Endothelial cell of umbilical vein (primary cell): ENCODE data around the gene MAST4. TPM values are rescaled to one million over a fixed set of nuclear protein-coding genes. Genes with fewer than 3 reads are reported as not detected.

ENCODE experiments used
- BruUV-seq: library from RNA; stranded (reverse); fragments of 400-500 nt; replicated peaks from 2 replicates; lab custom pipeline; 2021; lab: Mats Ljungman, UMichigan
- CTCF ChIA-PET: fragments of 300-600, 350-600 bp; sonication (Branson Sonifier 250); formaldehyde crosslinking; loops from one replicate; lab custom pipeline; 2021; ENCODE audit warnings: antibody characterized with exemption, inconsistent platforms; lab: Charles Lee
- POLR2A ChIA-PET: fragments of 300-600, 350-600 bp; sonication (Branson Sonifier 250); formaldehyde crosslinking; loops from one replicate; lab custom pipeline; 2021; ENCODE audit warnings: antibody characterized with exemption, inconsistent platforms; lab: Charles Lee
- DNase-seq: peaks from one replicate; pipeline ENCODE4 v3.0.0-alpha.2; 2011; ENCODE audit warnings: low read depth, low spot score
- FAIRE-seq: peaks from 2 replicates; lab custom pipeline; 2011; peaks lifted over from hg19 to GRCh38; lab: Jason Lieb, UNC
- H2AFZ ChIP-seq: 2 replicates; pipeline ENCODE4 v1.6.0; 2012; ENCODE audit warnings: low read depth, low read length, control low read depth, inconsistent platforms
- H3K27ac ChIP-seq: 2 replicates; pipeline ENCODE4 v1.5.1; 2011; ENCODE audit warnings: low read depth, mild to moderate bottlenecking, control low read depth, low read length, moderate library complexity; ENCODE audit not compliant: insufficient read depth
- H3K27me3 ChIP-seq, 2 experiments: 2 replicates each; pipeline versions ENCODE4 v1.6.0 to v1.6.1; 2011; ENCODE audit warnings: low read length in 2 of 2, mixed read lengths in 1 of 2; ENCODE audit not compliant: control insufficient read depth in 2 of 2, insufficient read depth in 2 of 2
- H3K36me3 ChIP-seq, 2 experiments: 2 replicates in 1 of 2; 3 replicates in 1 of 2; pipeline ENCODE4 v1.5.1; 2011; ENCODE audit warnings: low read length in 2 of 2, mild to moderate bottlenecking in 1 of 2, moderate library complexity in 1 of 2; ENCODE audit not compliant: control insufficient read depth in 2 of 2, insufficient read depth in 2 of 2; ENCODE audit errors: extremely low read depth in 1 of 2
- H3K4me1 ChIP-seq: 3 replicates; pipeline ENCODE4 v1.5.1; 2011; ENCODE audit warnings: mild to moderate bottlenecking, low read length; ENCODE audit not compliant: control insufficient read depth, insufficient read depth; ENCODE audit errors: extremely low read depth
- H3K4me2 ChIP-seq: 2 replicates; pipeline ENCODE4 v1.6.1; 2011; ENCODE audit warnings: low read length, control low read depth, mixed read lengths; ENCODE audit not compliant: insufficient read depth
- H3K4me3 ChIP-seq, 3 experiments: fragments of 200-600 bp in 1 of 3; sonication (generic), shearing (Covaris generic) in 1 of 3; replicated peaks in 1 of 3; 2 replicates each; pipeline ENCODE4 v1.5.1; 2011 to 2016; ENCODE audit warnings: control low read depth in 3 of 3, low read length in 3 of 3, mild to moderate bottlenecking in 2 of 3, inconsistent platforms in 1 of 3, low read depth in 1 of 3, moderate library complexity in 1 of 3; ENCODE audit not compliant: insufficient read depth in 1 of 3
- H3K79me2 ChIP-seq: 2 replicates; pipeline ENCODE4 v1.6.0; 2012; ENCODE audit warnings: low read length, inconsistent platforms; ENCODE audit not compliant: control insufficient read depth, insufficient read depth
- H3K9ac ChIP-seq: replicated peaks from 2 replicates; pipeline ENCODE3; 2011; ENCODE audit warnings: low read length, control low read depth; ENCODE audit not compliant: insufficient read depth; ENCODE audit errors: extremely low read depth
- H3K9me1 ChIP-seq: replicated peaks from 3 replicates; pipeline ENCODE4 v1.6.0; 2011; ENCODE audit warnings: mild to moderate bottlenecking, low read length; ENCODE audit not compliant: control insufficient read depth, insufficient read depth; ENCODE audit errors: extremely low read depth
- H3K9me3 ChIP-seq: replicated peaks from 2 replicates; pipeline ENCODE4 v1.5.1; 2012; ENCODE audit warnings: low read length, inconsistent platforms; ENCODE audit not compliant: control insufficient read depth, insufficient read depth
- H4K20me1 ChIP-seq: replicated peaks from 2 replicates; pipeline ENCODE3; 2011; ENCODE audit warnings: mild to moderate bottlenecking, low read length; ENCODE audit not compliant: control insufficient read depth, insufficient read depth; ENCODE audit errors: extremely low read depth
- CTCF ChIP-seq, 2 donors: IDR thresholded peaks; 1 replicate in 1 of 2; 2 replicates in 1 of 2; pipeline ENCODE4 v1.5.1; 2011; ENCODE audit warnings: low read length in 2 of 2, mild to moderate bottlenecking in 2 of 2, moderate library complexity in 2 of 2, control low read depth in 1 of 2, inconsistent platforms in 1 of 2, low read depth in 1 of 2; ENCODE audit not compliant: insufficient read depth in 1 of 2; ENCODE audit errors: extremely low read depth in 1 of 2
- EZH2 ChIP-seq: IDR thresholded peaks from 2 replicates; pipeline ENCODE4 v1.6.1; 2012; ENCODE audit warnings: borderline replicate concordance, low read depth, mild to moderate bottlenecking, moderate library complexity, low read length, inconsistent platforms; ENCODE audit not compliant: severe bottlenecking
- FOS ChIP-seq: IDR thresholded peaks from 2 replicates; pipeline ENCODE4 v1.6.1; 2011; ENCODE audit warnings: mild to moderate bottlenecking, low read length, moderate library complexity, borderline replicate concordance; ENCODE audit not compliant: insufficient read depth
- GATA2 ChIP-seq: IDR thresholded peaks from 2 replicates; pipeline ENCODE4 v1.7.0; 2011; ENCODE audit warnings: low read depth, mild to moderate bottlenecking, moderate library complexity, mixed read lengths, low read length; ENCODE audit not compliant: insufficient read length, insufficient read depth
- JUN ChIP-seq: IDR thresholded peaks from 2 replicates; pipeline ENCODE4 v1.6.1; 2011; ENCODE audit warnings: borderline replicate concordance, low read depth; ENCODE audit not compliant: insufficient read length, insufficient read depth
- MYC ChIP-seq: IDR thresholded peaks from one replicate; pipeline ENCODE4 v1.6.1; 2011; ENCODE audit warnings: mild to moderate bottlenecking, low read depth, low read length
- POLR2A ChIP-seq: IDR thresholded peaks from 2 replicates; pipeline ENCODE4 v1.6.1; 2012; ENCODE audit warnings: low read depth, mild to moderate bottlenecking, control low read depth, low read length
- POLR2AphosphoS5 ChIP-seq: IDR thresholded peaks from 2 replicates; pipeline ENCODE4 v1.6.1; 2012; ENCODE audit warnings: low read depth, mild to moderate bottlenecking, control low read depth, low read length, moderate library complexity; ENCODE audit not compliant: insufficient read depth
- dilution Hi-C: fragments of 300-500 bp; cut with MboI; formaldehyde crosslinking; loops from one replicate; pipeline ENCODE4 v1.15.0; 2019; ENCODE audit warnings: low sequenced_read_pairs; ENCODE audit not compliant: extremely low pct_ligation_motif_present
- intact Hi-C: fragments of 100-400 bp; cut with micrococcal nuclease; formaldehyde crosslinking; loops from one replicate; pipeline ENCODE4 v1.10.0; 2022
- polyA plus RNA-seq, 4 experiments: library from polyadenylated mRNA; depleted of rRNA in 3 of 4; stranded (reverse) in 3 of 4; unstranded in 1 of 4; fragments of >200 nt; gene quantifications; 2 replicates each; pipeline versions ENCODE4 v1.2.1 to v1.2.3, GENCODE V29; 2011 to 2012; ENCODE audit warnings: missing spikeins in 1 of 4
- total RNA-seq: library from RNA; stranded (reverse); gene quantifications from 2 replicates; pipeline ENCODE4 v1.2.3, GENCODE V29; 2021
- TF ChIP-seq, protein P1 (sequence below): IDR thresholded peaks from 2 replicates; pipeline ENCODE4 v1.6.1; 2011; ENCODE audit not compliant: insufficient read depth, insufficient read length

MAST4 gene
- total and polyA plus RNA-seq, 2 donors (not counting 3 experiments of a cell fraction or from before 2014, with no cell fraction given), result 40.2 to 116 TPM

DNA sequence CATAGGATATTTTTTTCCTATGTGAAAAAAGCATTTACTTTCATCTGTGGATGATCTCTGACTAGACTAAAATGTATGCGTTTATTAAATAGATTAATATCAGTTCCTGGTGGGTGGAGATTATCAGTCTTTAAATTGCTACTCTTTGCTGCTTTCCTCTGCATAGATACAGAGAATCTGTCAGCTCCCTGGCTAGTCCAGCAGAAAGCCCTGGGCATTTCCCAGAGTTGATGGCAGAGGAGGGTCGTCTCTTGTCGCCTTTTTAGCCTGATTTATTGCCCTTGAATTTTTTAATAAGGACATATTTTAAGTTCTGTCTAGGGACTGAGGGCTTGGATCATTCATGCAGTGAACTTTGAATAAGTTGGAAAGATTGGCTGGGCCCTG, 434.9 kb downstream of the MAST4 start:
- intact Hi-C loops, result no loop called here
- H3K4me2 ChIP-seq, result no peak overlapping the region
- no peak for FAIRE-seq

More for the DNA sequence above, 434.9 kb downstream of the MAST4 start:
- no peaks in the 10 kb centered on the region for H3K36me3 ChIP-seq
- H3K4me1 ChIP-seq, result peaks cover 38% of the 10 kb centered on the region
- H3K4me3 ChIP-seq, result no peak overlapping the region
- no peaks in the 10 kb centered on the region for H3K9me3 ChIP-seq
- dilution Hi-C loops, result no loop called here
- ChIA-PET CTCF (interaction anchor here (0.7 to 1.3 kb wide), 4 partner anchors 8 to 16 kb away, joined by 3 to 5 read pairs (median 3); no protein-coding TSS in a partner anchor), POLR2A (no interaction called here)
- no peaks in the 10 kb centered on the region for H3K9me1 ChIP-seq
- no peaks in the 10 kb centered on the region for H3K27me3 ChIP-seq
- no peak overlapping the region for H3K9ac ChIP-seq
- H2AFZ ChIP-seq, result no peak overlapping the region
- peaks cover 80% of the 10 kb centered on the region for H3K79me2 ChIP-seq
- H4K20me1 ChIP-seq, result peaks cover 6% of the 10 kb centered on the region
- BruUV-seq, result no TSS peak
- no peak overlapping the region for H3K27ac ChIP-seq
- TF ChIP-seq EZH2 (no peak), GATA2 (no peak), MYC (no peak), CTCF (IDR thresholded peaks at IDR 0.05; ENCODE audit: extremely low read depth in 1 of 2, insufficient read depth in 1 of 2, low read depth in 1 of 2, low read length in 2 of 2) (no peak), JUN (no peak), POLR2AphosphoS5 (no peak), FOS (no peak), POLR2A (no peak)
- TF ChIP-seq, protein P1, sequence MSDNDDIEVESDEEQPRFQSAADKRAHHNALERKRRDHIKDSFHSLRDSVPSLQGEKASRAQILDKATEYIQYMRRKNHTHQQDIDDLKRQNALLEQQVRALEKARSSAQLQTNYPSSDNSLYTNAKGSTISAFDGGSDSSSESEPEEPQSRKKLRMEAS, result no peak
- no peak for DNase-seq
